ENCODE measurements around the gene YJEFN3. TPM values are rescaled to one million over a fixed set of nuclear protein-coding genes. Genes with fewer than 3 reads are reported as not detected.

The YJEFN3 gene
- total RNA-seq, 2 donors from 2014 or later = 0.85 to 1.5 TPM

GRCh38 chr19:19498255-19498991 is 30.3 kb upstream of the YJEFN3 start:
- no peak for TF ChIP-seq CTCF (IDR thresholded peaks at IDR 0.05)
- Histone ChIP-seq H3K27ac (no peak overlapping the region), H3K27me3 (no peaks in the 10 kb centered on the region), H3K4me3 (no peak overlapping the region), H3K9me3 (no peaks in the 10 kb centered on the region), H3K4me1 (no peaks in the 10 kb centered on the region), H3K36me3 (peaks cover 91% of the 10 kb centered on the region)
- no peak for DNase-seq (ENCODE audit: low spot score)

DNA sequence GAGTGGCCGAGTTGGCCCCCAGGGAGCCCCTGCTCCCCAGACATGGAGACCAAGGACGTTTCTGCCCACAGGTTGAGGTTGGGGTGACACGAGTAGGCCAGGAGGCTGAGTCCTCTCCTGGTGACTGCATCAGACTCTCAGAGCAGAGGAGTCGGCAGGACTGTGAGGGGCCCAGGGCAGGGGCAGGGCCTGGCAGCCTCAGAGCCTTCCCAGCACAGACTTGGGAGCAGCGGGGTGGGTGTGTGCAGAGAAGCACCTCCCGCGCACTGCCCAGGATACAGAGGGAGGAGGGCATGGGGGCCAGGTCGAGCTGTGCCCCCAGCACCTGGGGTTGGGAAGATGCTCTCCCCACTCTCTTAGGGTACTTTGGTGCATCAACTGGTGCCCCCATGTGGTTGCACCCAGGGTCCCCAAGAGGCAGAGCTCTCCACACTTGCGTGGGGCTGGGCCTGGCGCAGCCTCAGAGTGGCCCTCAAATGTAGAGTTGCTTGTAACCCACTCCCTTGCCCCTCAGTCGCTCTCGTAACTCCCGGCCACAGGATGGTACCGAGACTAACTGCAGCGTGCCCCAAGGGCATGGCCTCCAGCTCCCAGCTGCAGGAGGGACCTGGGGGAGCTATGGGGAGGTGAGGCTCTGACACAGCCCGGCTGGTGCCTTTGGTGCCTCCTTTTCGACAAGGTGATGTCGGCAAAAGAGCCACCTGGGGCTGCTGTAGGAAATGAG is 29.3 kb upstream of the YJEFN3 start:
- Histone ChIP-seq H3K9me3 (no peaks in the 10 kb centered on the region), H3K4me1 (no peaks in the 10 kb centered on the region), H3K27ac (no peak overlapping the region), H3K36me3 (peaks cover 92% of the 10 kb centered on the region), H3K27me3 (no peaks in the 10 kb centered on the region), H3K4me3 (no peak overlapping the region)
- DNase-seq (ENCODE audit: low spot score) = no peak
- no peak for TF ChIP-seq CTCF (IDR thresholded peaks at IDR 0.05)

- H3K27me3 ChIP-seq = no peaks in the 10 kb centered on the region
- no peak overlapping the region for H3K4me3 ChIP-seq
- H3K27ac ChIP-seq = no peak overlapping the region
- no peaks in the 10 kb centered on the region for H3K9me3 ChIP-seq
- no peak for TF ChIP-seq CTCF (IDR thresholded peaks at IDR 0.05)
- H3K36me3 ChIP-seq = peaks cover 95% of the 10 kb centered on the region
- DNase-seq (ENCODE audit: low spot score) = no peak
- H3K4me1 ChIP-seq = no peaks in the 10 kb centered on the region
Observed at GRCh38 chr19:19500975-19501644, 27.6 kb upstream of the YJEFN3 start.

GRCh38 chr19:19501798-19502197 is 26.9 kb upstream of the YJEFN3 start:
- no peak overlapping the region for H3K27ac ChIP-seq
- no peaks in the 10 kb centered on the region for H3K27me3 ChIP-seq
- no peaks in the 10 kb centered on the region for H3K4me1 ChIP-seq
- DNase-seq (ENCODE audit: low spot score) = no peak
- TF ChIP-seq CTCF (IDR thresholded peaks at IDR 0.05) = no peak
- H3K4me3 ChIP-seq = no peak overlapping the region
- no peaks in the 10 kb centered on the region for H3K9me3 ChIP-seq
- H3K36me3 ChIP-seq = peaks cover 93% of the 10 kb centered on the region

DNA sequence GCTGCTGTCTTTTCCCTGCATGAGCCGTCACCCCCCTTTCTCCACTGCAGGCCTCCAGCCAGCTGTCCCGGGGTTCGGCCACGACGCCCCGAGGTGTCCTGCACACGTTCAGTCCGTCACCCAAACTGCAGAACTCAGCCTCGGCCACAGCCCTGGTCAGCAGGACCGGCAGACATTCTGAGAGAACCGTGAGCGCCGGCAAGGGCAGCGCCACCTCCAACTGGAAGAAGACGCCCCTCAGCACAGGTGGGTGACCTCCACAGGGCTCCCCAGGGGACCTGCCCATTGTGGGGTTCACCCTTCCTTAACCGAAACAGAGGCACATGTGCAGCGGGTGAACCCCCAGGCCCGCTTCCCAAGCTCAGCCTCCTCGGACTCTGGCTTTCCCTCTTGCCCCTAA is 26.4 kb upstream of the YJEFN3 start:
- H3K4me3 ChIP-seq = no peak overlapping the region
- H3K4me1 ChIP-seq = no peaks in the 10 kb centered on the region
- H3K27me3 ChIP-seq = no peaks in the 10 kb centered on the region
- no peak for DNase-seq (ENCODE audit: low spot score)
- H3K9me3 ChIP-seq = no peaks in the 10 kb centered on the region
- TF ChIP-seq CTCF (IDR thresholded peaks at IDR 0.05) = no peak
- peaks cover 91% of the 10 kb centered on the region for H3K36me3 ChIP-seq
- no peak overlapping the region for H3K27ac ChIP-seq
